GM10266 (cell line): ENCODE data around the gene CPNE5.

ENCODE experiments used
- DNase-seq: peaks from one replicate; pipeline ENCODE4 v3.0.0; 2012; ENCODE audit errors: extremely low spot score
- TF ChIP-seq, protein P1 (sequence below): IDR thresholded peaks from 2 replicates; pipeline ENCODE4 v1.5.1; 2012; ENCODE audit warnings: mild to moderate bottlenecking, low read depth; ENCODE audit not compliant: control insufficient read depth, insufficient read depth; ENCODE audit errors: missing control alignments

The CPNE5 gene

GRCh38 chr6:36698871-36699271, 140.4 kb downstream of the CPNE5 start:
- TF ChIP-seq, protein P1, sequence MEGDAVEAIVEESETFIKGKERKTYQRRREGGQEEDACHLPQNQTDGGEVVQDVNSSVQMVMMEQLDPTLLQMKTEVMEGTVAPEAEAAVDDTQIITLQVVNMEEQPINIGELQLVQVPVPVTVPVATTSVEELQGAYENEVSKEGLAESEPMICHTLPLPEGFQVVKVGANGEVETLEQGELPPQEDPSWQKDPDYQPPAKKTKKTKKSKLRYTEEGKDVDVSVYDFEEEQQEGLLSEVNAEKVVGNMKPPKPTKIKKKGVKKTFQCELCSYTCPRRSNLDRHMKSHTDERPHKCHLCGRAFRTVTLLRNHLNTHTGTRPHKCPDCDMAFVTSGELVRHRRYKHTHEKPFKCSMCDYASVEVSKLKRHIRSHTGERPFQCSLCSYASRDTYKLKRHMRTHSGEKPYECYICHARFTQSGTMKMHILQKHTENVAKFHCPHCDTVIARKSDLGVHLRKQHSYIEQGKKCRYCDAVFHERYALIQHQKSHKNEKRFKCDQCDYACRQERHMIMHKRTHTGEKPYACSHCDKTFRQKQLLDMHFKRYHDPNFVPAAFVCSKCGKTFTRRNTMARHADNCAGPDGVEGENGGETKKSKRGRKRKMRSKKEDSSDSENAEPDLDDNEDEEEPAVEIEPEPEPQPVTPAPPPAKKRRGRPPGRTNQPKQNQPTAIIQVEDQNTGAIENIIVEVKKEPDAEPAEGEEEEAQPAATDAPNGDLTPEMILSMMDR, result no peak
- no peak for DNase-seq

- TF ChIP-seq, protein P1, result no peak
- no peak for DNase-seq
Measured at GRCh38 chr6:36698196-36698595, 141.0 kb downstream of the CPNE5 start.

DNA sequence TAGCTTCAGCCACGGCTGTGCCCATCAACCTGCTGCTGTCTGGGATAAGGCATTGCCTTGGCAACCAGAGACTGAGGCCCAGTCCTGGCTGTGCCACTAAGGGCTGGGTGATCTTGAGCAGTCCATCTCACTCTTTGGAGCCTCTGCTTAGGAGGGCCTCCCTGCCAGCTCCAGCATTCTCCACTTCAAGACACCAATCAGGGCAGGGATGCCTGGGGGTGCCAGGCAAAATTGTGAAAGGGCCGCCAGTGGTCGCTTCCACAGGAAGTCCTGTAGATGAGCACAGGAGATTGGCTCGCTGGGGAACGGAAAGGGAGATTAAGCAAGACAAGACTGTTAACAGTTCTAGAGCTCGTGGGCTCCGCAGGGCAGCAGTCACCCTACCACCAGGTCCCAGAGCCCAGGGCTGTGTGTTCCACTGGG, 141.8 kb downstream of the CPNE5 start, which contains the start of gene RAB44:
RAB44 (plus strand) TSS at position 346 of the 423 bp plus-strand sequence. CDS start 6,410 bp downstream, outside the sequence.
- no peak for DNase-seq
- TF ChIP-seq, protein P1, result no peak

DNA sequence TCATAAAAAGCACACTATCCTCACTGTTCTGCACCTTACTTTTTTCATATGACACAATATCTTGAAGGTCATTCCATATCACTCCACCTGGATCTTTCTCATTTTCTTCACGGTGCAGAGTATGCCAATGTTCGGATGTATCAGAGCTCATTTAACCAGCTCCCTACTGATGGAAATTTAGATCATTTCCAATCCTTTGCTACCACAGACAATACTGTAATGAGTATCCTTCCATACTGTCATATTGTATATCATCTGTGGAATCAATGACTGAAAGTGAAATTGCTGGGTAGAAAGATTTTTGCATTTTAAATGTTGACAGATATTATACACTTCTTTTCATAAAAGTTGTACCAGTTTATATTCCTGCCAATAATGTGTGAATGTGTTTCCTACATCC, 143.8 kb downstream of the CPNE5 start:
- DNase-seq, result no peak
- TF ChIP-seq, protein P1, result no peak

DNA sequence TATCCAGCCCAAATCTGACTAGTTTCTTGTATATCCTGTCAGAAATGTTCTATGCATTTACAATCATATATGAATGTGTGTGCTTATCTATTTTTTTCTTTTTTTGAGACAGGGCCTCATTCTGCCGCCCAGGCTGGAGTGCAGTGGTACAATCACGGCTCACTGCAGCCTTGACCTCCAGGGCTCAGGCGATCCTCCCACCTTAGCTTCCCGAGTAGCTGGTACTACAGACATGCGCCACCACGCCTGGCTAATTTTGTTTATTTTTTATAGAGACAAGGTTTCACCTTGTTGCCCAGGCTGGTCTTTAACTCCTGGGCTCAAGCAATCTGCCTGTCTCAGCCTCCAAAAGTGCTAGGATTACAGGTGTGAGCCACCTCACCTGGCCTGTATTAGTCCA, 144.6 kb downstream of the CPNE5 start:
- TF ChIP-seq, protein P1, result no peak
- no peak for DNase-seq

DNA sequence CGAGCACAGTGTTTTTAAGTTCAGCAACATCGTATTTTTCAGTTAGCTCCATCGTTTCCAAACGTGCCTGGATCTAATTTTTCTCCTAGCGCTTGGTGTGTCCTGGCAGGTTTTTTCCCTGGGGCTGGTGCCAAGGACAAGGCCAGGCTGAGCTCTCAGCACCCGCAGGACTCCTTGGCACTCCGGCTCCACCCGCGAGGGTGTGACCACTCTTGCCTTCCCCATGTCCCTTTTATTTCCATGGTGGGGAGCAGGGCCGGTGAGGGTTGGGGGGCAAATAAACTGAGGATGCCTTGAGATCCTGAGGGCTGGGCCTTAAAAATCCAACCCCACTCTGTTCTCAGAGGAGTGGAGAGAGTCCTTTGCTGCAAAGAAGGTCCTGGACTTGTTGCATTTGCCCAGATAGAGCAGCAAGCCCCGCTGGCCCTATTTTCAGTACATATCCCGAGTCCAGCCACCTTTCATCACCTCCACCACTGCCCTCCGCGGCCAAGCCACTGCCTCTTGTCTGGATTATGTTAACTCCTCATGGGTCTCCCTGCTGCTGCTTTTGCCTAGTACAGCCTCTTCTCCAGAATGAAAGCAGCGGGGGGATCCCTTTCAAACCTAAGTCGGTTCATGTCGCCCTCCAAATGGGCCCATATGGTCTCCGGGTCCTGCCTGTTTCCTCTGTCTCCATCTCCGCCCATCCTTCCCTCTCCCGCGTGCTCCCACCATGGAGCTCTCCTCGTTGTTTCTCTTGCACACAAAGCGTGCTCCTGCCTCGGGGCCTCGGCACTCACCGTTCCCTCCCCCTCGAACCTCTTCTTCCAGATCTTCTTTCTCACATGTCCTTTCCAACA, 146.2 kb downstream of the CPNE5 start:
- DNase-seq, result no peak
- TF ChIP-seq, protein P1, result no peak

GRCh38 chr6:36692220-36692619, 147.0 kb downstream of the CPNE5 start:
- DNase-seq, result peak; percentile 70
- TF ChIP-seq, protein P1, result no peak
